Right kidney (tissue), 9 donors: ENCODE measurements around the gene ZNF689.

Source experiments
- DNase-seq: peaks from one replicate; pipeline ENCODE4 v3.0.0-alpha.2; 2016
- long read RNA-seq, 8 donors: transcript quantifications; one replicate each; lab custom pipeline, GENCODE V29; 2026

The ZNF689 gene
- long read RNA-seq, donor 1, partial matches to known transcripts: 0 of 5 reads
- long read RNA-seq, donor 1, other reads (novel, unspliced or antisense): 0 of 5 reads
- long read RNA-seq, donor 2, partial matches to known transcripts: 0 of 2 reads
- long read RNA-seq, donor 2, other reads (novel, unspliced or antisense): 0 of 2 reads
- long read RNA-seq, donor 3, partial matches to known transcripts: 0 of 3 reads
- long read RNA-seq, donor 3, other reads (novel, unspliced or antisense): 0 of 3 reads
- long read RNA-seq, donor 4, transcript ZNF689-201 (3 exons, 3,547 nt): major isoform, 6 of 93 reads
- long read RNA-seq, donor 4, partial matches to known transcripts: 72 of 93 reads
- long read RNA-seq, donor 4, other reads (novel, unspliced or antisense): 15 of 93 reads
- long read RNA-seq, donor 5, partial matches to known transcripts: 0 of 3 reads
- long read RNA-seq, donor 5, other reads (novel, unspliced or antisense): 0 of 3 reads
- long read RNA-seq, donor 6, partial matches to known transcripts: 70 of 75 reads
- long read RNA-seq, donor 6, other reads (novel, unspliced or antisense): 0 of 75 reads
- long read RNA-seq, donor 7: 0 reads
- long read RNA-seq, donor 8, partial matches to known transcripts: 0 of 4 reads
- long read RNA-seq, donor 8, other reads (novel, unspliced or antisense): 0 of 4 reads

DNA sequence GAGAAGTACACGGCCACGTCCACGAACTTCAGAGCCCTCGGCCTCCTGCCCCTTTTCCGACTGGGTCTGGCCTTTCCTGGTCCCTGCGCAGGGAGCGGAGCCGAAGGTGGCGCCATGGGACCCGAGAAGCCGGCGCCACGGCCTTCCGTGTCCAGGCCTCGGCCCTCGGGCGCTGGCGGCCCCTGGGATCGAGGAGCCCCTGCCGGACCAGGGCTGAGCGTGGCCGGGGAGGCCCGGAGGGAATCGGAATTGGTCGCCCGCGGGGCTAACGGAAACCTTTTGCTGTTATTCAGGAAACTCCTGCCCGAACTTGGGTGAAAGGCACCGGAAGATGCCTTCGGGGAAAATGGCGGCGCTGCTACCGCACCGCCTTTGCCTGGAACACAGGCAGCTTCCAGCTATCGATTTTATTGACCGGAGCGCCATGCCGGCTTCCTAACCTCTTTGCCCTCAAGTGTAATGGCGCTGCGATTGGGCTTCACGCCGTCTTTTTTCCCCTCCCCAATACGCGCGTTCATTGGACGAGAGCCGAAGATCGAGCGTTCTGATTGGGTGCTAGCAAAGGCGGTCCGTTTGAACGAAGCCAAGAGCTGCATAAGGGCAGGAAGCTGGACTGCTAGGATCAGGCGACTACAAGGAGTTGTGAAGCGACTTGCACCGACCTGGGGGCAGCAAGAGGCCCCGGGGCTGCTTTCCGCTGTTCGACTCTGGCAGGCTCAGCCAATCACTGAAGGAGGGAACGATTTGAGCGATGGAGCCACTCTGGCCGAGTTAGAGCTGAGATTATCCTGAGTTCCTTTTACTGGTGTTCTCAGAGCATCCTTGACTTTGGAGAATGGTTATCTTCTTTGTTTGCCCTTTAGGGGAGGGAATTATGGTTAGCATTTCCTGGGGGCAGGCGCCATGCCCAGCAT, at the start of gene ZNF689:
TSS of gene ZNF689 (minus strand) at position 464 of the 914 bp plus-strand sequence. CDS start at position 116, 348 bp downstream.
- peak; percentile 95 for DNase-seq

DNA sequence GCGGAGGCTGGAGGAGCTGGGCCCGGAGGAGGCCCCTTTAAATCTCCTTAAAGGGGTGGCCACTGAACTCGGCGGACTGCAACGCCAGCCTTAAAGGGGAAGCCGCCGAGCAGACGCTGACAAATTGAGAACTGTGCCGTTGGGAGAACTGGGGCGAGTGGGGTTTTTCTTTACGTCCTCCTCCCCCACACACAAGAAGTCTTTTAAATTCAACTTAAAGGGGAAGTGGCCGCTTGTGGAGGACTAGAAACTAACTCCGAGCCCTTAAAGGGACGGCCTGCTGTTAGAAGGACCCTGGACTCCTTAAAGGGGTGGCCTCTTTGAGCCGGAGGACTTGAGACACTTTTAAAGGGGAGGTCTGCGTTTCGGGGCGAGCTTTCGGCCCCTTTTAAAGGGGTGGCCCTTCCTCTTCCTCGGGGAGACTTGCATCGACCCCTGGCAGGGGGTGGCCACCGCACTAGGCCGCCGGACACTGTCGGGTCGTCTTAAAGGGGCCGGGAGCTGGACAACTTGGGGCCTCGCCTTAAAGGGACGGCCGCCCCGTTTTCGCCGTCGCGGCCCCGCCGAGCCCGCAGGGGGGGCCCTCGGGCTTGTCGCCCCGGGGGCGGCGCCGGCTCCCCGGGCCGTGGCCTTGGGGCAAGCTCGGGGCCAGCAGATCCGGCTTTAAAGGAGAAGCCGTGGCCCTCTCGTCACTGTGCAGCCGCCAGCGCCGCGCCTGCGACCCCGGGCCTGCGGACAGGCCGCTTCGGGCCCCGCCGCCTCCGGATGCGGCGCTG, 48.7 kb upstream of the ZNF689 start:
- DNase-seq: peak; percentile 99

DNA sequence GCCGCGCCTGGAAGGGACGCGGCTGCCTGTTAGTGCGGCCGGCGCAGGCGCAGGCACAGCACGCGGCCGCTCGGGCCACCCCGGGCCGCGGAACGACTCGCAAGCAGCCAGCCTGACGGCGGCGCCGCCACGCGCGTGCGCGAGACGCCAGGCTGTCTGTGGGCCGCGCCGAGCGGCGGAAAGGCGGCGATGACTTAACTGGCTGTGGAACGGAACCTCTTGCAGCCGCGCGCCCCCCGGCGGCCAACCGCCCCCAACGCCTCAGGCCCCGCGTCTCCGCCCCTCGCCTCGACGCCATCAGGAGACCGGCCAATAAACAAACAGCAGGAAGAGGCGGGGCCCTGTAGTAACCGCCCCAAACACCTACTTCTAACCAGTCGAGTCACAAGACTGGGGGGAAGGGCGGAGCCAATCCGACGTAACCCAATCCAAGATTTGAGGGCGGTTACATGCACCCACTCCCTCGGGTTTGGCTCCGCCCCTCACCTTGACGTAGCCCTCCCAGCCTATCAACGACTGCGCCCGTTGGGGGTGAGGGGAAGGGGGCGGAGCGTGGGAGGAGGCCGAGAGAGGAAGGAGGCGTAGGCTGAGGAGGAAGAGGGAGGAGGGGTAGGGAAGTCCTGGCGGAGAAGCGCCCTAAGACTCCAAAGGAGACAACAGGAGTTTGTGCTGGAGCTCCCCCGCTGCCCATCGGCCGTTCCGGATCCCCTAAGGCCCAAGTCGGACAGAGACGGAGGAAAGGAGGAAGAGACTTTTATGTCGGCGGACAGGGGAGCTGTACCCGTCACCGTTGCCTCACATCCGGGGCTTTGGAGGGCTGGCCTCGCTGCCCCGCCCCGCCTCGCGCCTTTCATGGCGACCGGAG, 47.9 kb upstream of the ZNF689 start, which contains the start of gene FBRS:
TSS of gene FBRS (plus strand) at position 566 of the 865 bp plus-strand sequence. CDS start 1,088 bp downstream, outside the sequence.
- peak; percentile 99 for DNase-seq

DNA sequence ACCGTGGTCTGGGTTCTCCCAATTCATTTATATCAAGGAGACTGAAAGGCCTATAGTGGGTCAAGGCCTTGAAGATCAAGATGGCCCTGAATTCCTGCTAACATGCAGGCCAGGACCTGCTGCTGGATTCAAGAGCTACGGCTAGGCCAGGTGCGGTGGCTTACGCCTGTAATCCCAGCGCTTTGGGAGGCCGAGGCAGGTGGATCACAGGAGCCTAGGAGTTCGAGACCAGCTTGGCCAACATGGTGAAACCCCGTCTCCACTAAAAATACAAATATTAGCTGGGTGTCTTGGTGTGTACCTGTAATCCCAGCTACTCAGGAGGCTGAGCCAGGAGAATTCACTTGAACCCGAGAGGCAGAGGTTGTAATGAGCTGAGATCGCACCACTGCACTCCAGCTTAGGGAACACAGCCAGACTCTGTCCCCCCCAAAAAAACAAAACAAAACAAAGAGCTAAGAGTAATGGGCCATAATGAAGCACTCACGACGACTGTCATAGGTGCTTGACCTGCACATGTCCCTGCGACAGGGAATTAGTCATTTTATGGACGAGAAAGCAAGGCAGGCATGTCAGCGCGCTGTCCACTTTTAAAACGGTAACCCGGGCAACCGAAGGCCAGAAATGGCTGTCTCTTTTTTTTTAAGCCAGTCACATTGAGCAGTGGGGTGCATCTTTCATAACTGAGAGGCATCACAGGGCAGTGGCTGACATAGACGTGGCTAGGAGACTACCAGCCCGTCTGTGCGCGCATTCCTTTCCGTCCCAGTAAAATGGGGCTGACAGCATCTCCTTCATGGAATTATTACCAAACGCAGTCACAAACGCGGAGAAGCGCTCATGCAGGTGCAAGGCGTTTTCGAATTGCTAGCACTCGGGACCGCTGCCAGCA, 47.0 kb upstream of the ZNF689 start:
- DNase-seq: no peak

DNA sequence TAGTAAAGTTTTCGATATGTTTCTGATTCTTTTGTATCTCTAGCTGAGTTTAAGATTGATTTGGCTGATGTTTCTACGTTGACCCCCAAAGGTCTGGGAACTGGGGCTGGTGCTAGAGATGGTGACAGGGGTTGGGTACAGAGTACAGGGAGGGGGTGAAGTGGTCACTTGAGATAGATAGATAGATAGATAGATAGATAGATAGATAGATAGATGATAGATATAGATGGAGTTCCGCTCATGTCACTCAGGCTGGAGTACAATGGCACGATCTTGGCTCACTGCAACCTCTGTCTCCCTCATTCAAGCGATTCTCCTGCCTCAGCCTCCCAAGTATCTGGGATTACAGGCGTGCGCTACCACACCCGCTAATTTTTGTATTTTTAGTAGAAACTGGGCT, 46.2 kb upstream of the ZNF689 start:
- DNase-seq: no peak

DNA sequence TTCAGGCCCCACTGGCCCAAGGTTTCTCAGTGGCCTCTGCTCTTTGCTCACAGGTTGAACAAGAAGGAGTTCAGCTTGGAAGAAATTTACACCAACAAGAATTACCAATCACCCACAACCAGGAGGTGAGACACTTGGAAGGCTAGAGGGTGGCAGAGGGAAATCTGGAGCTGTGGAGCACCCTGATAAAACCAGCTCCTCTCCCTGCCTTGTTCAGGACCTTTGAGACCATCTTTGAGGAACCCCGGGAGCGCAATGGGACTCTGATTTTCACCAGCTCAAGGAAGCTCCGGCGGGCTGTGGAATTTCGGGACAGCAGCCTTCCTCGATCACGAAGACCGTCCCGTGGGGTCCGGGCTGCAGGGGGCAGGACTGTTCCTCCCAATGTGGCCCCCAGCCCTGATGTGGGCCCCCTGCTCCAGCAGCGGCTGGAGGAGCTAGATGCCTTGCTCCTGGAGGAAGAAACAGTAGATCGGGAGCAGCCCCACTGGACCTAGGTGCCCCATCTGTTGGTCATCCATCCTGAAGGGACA, 45.7 kb upstream of the ZNF689 start:
- DNase-seq: no peak

DNA sequence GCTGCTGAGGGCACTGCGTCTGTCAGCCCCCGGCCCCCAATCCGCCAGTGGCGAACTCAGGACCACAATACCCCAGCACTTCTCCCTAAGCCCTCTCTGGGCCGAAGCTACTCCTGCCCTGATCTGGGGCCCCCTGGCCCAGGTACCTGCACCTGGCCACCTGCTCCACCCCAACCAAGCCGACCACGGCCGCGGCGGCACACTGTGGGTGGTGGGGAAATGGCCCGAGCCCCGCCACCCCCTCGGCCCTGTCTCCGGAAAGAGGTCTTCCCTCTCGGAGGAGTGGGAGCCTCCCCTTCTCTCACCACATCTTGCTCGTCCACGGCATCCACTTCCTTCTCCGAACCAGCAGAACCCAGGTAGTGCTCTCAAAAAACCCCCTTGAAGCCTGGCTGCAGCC, 44.7 kb upstream of the ZNF689 start:
- no peak for DNase-seq

DNA sequence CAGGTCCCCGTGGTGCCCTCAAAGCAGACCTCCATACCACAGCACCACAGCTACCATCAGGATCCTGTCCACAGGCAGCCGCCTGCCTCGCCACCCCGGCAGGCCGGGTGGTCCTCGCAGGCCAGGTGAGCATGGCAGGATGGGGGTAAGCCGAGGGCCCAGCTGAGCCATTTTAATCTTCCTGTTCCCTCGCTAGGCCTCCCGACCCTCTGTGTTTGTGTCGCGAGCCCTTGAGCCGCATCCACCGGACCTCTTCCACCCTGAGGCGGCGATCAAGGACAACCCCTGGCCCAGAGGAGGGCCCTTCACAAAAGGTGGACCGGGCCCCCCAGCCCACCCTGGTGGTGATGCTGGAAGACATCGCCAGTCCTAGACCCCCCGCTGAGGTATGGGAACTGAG, 42.5 kb upstream of the ZNF689 start:
- no peak for DNase-seq

DNA sequence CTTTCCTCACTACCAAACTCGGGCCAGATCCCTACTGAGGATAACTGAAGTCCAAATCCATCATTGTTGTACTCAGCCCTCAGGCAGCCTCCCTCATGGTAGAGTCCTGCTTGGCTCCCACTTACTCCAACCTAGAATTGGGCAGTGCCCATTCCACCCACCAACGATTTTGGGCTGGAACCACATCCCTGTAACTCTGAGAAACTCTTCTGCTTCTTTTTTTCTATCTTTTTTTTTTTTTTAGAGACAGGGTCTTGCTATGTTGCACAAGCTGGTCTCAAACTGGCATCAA, 41.8 kb upstream of the ZNF689 start:
- DNase-seq: no peak

DNA sequence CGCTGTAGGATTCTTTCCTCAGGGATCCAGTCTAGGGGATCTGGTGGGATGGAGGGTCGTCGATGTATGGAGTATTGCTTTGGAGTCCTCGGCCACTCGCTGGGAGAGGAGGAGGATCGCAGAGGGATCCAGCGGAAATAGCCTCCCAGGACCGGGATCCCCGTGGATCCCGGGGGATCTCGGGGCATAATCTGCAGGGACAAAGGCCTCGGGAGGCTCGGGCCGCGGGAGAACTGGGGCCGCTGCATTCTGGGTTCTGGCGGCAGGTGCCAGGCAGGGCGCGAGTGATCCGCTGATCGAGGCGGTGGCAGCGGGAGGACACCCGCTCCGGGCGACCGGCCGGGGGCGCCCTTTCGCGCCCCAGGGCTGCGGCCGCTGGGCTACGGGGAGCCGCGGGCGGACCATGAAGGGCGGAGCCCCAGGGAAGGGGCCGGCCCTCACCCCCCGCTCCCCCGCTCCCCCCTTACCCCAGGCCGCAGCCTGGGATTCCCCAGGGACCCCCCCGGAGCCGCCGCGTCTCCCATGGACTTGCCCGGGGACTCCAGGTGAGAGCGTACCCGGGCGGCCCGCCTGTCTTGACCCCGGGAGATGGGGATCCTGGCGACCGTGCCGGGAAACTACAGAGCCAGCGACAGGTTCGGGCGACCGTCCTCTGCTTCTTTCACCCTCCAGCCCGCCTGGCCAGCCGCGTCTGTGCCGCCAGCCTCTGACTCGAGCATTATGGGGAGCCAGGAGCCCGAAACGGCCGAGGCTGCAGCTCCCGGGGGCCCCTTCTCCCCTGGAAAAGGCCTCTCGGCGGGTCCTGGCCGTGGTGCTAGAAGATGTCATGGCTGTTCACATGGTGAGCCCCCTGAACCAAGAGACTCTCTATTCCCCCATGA, 41.2 kb upstream of the ZNF689 start:
- peak; percentile 83 for DNase-seq

DNA sequence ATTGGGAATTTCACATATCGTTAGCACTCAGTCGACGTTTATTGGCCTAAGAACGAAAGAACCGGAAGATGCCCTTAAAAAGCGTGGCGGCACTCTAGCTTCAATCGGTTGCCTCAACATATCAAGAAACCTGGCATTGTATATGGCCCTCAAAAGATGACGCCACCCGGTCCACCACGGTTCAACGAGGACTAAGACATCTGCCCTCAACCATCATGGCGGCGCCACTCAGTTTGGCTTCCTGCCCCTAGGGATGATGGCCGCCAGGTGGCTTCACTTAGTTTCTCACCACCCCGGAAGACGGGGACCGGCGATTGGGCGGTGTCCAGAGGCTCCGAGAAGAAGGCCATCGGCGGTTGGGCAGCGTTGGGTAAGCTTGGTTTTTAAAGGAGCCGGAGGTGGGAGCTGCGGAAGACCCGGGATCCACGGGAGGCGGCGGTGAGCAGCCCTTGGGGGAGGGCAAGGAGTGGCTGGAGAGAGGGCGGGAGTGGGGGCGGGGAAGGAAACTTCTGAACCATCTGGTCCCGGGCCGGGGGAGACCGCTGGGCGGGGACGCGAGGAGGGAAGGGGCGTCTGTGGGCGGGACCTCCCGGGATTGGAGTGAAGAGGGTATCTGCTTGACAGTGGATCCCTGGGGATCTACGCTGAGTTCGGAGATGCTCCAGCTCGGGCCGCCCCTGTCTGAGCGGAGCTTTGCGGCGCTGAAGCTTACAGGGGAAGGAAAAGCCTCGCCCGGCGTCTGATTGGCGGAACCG, 40.4 kb upstream of the ZNF689 start, which contains the start of gene PRR14:
TSS of gene PRR14 (plus strand) at position 592 of the 755 bp plus-strand sequence. CDS start 686 bp downstream, outside the sequence.
- DNase-seq: peak; percentile 90

DNA sequence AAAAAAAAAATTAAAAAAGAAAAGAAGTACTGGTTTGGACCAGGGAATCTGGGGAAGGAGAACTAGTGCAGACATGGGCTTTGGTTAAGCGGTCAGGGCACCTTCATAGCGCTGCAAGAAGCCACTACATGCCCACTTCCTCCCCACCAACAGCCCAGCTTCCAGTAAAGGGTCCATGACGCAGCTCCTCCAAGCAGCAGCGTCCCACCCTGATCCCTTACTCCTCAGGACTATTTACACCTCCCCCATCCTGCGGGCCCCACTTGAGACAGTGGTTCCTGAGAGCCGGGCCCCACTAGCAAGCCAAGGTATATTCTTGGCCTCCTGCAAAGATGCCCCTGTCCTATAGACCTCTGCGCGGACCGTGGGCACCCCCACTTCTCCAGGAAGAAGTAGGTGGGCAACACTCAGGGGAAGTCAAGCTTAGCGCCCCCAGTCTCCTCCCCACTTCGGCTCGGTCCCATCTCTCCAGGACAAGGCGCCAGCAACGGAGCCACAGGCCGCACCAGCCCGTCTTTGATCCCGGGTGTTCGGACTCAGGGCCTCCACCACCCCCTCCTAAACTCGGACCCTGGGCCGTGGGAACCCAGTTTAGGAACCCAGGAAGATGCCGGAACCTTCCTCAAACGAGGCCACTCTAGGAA, 39.7 kb upstream of the ZNF689 start:
- DNase-seq: no peak

DNA sequence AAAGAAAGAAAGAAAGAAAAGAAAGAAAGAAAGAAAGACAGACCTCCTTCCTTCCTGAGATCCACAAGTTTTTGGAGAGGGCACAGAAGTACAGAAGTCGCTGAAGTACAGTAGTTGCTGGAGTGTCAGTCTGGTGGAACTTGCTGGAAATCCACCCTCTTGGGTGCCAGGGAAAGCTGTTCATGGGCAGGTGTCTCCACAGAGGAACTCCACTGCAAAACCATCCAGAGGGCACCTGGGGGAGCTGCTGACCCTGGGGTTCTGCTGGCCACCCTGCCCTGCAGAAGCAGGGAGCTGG, 37.0 kb upstream of the ZNF689 start:
- DNase-seq: no peak

DNA sequence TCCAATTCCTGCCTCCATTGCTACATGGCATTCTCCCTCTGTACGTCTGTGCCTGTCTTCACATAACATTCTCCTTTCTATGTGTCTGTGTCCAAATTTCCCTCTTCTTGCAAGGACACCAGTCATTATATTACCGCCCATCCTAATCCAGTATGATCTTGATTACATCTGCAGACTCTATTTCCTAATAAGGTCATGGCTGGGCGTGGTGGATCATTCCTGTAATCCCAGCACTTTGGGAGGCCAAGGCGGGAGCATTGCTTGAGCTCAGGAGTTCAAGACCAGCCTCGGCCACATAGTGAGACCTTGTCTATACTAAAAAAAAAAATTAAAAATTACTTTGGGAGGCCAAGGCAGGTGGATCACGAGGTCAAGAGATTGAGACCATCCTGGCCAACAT, 35.5 kb upstream of the ZNF689 start:
- DNase-seq: no peak

DNA sequence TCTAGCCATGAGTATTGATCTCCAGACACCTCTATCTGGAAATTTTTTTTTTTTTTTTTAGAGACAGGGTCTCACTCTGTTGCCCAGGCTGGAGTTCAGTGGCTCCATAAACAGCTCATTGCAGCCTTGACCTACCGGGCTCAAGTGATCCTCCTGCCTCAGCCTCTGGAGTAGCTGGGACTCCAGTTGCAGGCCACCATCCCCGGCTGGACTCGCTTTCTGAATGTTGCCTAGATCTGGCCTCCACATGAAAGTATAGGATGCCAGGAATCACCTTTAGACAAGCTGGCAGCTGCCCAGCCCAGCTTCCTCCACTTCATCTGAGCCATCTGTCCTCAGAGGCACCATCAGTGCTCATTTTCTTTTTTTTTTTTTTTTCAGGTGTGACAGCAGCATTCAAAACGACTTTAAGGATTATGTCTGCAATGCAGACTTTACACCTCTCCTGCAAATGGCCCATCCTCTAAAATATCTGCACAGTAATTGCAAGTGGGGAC, 34.2 kb upstream of the ZNF689 start:
- no peak for DNase-seq

DNA sequence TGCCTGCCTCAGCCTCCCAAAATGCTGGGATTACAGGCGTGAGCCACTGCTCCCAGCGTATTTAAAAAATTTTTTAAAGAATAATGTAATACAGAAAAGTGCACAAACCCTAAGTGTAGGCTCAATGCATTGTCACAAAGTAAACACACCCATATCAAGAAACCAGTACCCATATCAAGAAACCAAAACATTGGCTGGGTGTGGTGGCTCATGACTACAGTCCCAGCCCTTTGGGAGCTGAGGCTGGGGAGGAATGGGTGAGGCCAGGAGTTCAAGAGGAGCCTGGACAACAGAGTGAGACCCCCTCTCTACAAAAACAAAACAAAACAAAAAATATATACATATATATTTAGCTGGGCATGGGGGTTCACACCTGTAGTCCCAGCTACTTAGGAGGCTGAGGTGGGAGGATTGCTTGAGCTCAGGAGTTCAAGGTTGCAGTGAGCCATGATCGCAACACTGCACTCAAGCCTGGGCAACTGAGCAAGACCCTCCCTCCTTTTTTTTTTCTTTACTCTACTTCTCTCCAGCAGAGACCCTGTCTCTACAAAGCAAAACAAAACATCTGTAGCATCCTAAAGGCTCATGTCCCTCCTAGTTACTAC, 31.3 kb upstream of the ZNF689 start:
- DNase-seq: no peak

DNA sequence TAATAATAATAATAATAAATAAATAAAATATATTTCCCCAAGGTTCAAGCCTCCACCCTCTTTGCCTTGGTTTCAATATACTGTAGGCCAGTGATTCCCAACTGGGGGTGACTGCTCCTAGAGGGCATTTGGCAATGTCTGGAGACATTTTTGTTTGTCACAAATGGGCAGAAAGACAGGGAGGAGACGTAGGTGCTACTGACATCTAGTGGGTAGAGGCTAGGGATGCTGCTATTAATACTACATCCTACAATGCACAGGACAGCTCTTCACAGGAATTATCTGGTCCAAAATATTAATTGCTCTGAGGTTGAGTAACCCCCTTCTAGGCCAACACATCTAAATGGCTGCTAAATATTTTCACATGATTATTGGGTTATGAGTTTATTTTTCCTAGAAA, 27.8 kb upstream of the ZNF689 start:
- no peak for DNase-seq
